ENCODE data around the gene LRRC8D.

GRCh38 chr1:89888480-89889322, 67.9 kb downstream of the LRRC8D start:
- TF ChIP-seq POLR2A (IDR thresholded peaks at IDR 0.05; ENCODE audit: extremely low read depth, insufficient read length) (no peak), MAX (IDR thresholded peaks at IDR 0.05; ENCODE audit: low read depth, low read length) (no peak)
